ENCODE measurements around the gene ADRM1. TPM values are rescaled to one million over a fixed set of nuclear protein-coding genes. Genes with fewer than 3 reads are reported as not detected.

ADRM1 gene
- total RNA-seq, 4 donors from 2014 or later, result 127 to 184 (median 173) TPM

- Histone ChIP-seq H3K36me3 (peaks cover 23 to 80% (median 63%) of the 10 kb centered on the region in 4 donors), H3K9me3 (no peaks in the 10 kb centered on the region), H3K4me1 (peaks cover 0 to 11% (median 0%) of the 10 kb centered on the region in 4 donors), H3K4me3 (no peak overlapping the region), H3K27ac (replicated peaks in 1 of 4) (no peak overlapping the region), H3K27me3 (no peaks in the 10 kb centered on the region)
- WGBS, result 94% methylated on average over 18 of the region's 18 CpGs
- intact Hi-C loops (cut with DNase I), result no loop called here
- DNase-seq (ENCODE audit: extremely low spot score), result no peak
- no peak for TF ChIP-seq POLR2A (IDR thresholded peaks at IDR 0.05; ENCODE audit: low read depth)
- no peak for TF ChIP-seq POLR2AphosphoS5 (IDR thresholded peaks at IDR 0.05)
- TF ChIP-seq EP300 (IDR thresholded peaks at IDR 0.05), result no peak
- TF ChIP-seq CTCF (IDR thresholded peaks at IDR 0.05), result no peak
Measured at GRCh38 chr20:62273416-62273815, 29.4 kb upstream of the ADRM1 start.

GRCh38 chr20:62274332-62274950, 28.4 kb upstream of the ADRM1 start:
- no peak overlapping the region for H3K27ac ChIP-seq (replicated peaks in 1 of 4)
- H3K36me3 ChIP-seq, result peaks cover 28 to 78% (median 60%) of the 10 kb centered on the region in 4 donors
- 86% methylated on average over 11 of the region's 13 CpGs for WGBS
- H3K9me3 ChIP-seq, result no peaks in the 10 kb centered on the region
- H3K27me3 ChIP-seq, result no peaks in the 10 kb centered on the region
- peaks cover 0 to 11% (median 0%) of the 10 kb centered on the region in 4 donors for H3K4me1 ChIP-seq
- TF ChIP-seq POLR2AphosphoS5 (IDR thresholded peaks at IDR 0.05) (no peak), CTCF (IDR thresholded peaks at IDR 0.05) (no peak), EP300 (IDR thresholded peaks at IDR 0.05) (no peak), POLR2A (IDR thresholded peaks at IDR 0.05; ENCODE audit: low read depth) (no peak)
- intact Hi-C loops (cut with DNase I), result no loop called here
- H3K4me3 ChIP-seq, result no peak overlapping the region
- DNase-seq (ENCODE audit: extremely low spot score), result no peak

GRCh38 chr20:62275219-62275618, 27.6 kb upstream of the ADRM1 start:
- peaks cover 0 to 11% (median 0%) of the 10 kb centered on the region in 4 donors for H3K4me1 ChIP-seq
- H3K27ac ChIP-seq (replicated peaks in 1 of 4), result no peak overlapping the region
- 94% methylated on average over 10 of the region's 10 CpGs for WGBS
- H3K9me3 ChIP-seq, result no peaks in the 10 kb centered on the region
- TF ChIP-seq POLR2AphosphoS5 (IDR thresholded peaks at IDR 0.05), result no peak
- TF ChIP-seq POLR2A (IDR thresholded peaks at IDR 0.05; ENCODE audit: low read depth), result no peak
- TF ChIP-seq CTCF (IDR thresholded peaks at IDR 0.05), result no peak
- TF ChIP-seq EP300 (IDR thresholded peaks at IDR 0.05), result no peak
- DNase-seq (ENCODE audit: extremely low spot score), result no peak
- intact Hi-C loops (cut with DNase I), result no loop called here
- peaks cover 36 to 84% (median 60%) of the 10 kb centered on the region in 4 donors for H3K36me3 ChIP-seq
- H3K27me3 ChIP-seq, result no peaks in the 10 kb centered on the region
- no peak overlapping the region for H3K4me3 ChIP-seq

GRCh38 chr20:62276439-62276838, 26.4 kb upstream of the ADRM1 start:
- TF ChIP-seq CTCF (IDR thresholded peaks at IDR 0.05) (no peak), POLR2A (IDR thresholded peaks at IDR 0.05; ENCODE audit: low read depth) (no peak), POLR2AphosphoS5 (IDR thresholded peaks at IDR 0.05) (no peak), EP300 (IDR thresholded peaks at IDR 0.05) (no peak)
- DNase-seq (ENCODE audit: extremely low spot score), result no peak
- Histone ChIP-seq H3K4me3 (no peak overlapping the region), H3K27me3 (no peaks in the 10 kb centered on the region), H3K4me1 (peaks cover 0 to 11% (median 0%) of the 10 kb centered on the region in 4 donors), H3K9me3 (no peaks in the 10 kb centered on the region), H3K36me3 (peaks cover 47 to 90% (median 70%) of the 10 kb centered on the region in 4 donors), H3K27ac (replicated peaks in 1 of 4) (no peak overlapping the region)
- 73% methylated on average over 6 of the region's 6 CpGs for WGBS
- intact Hi-C loops (cut with DNase I), result no loop called here

All from esophagus muscularis mucosa (tissue), 4 donors.